Measurements from ENCODE around the gene MBD3L1.

Gene MBD3L1

GRCh38 chr19:8880868-8881488 is 48.8 kb downstream of the MBD3L1 start:
- no peak for DNase-seq (ENCODE audit: low read depth)

- DNase-seq (ENCODE audit: low read depth) = no peak
These were observed 49.3 kb downstream of the MBD3L1 start for GRCh38 chr19:8881512-8881911.

- DNase-seq (ENCODE audit: low read depth) = no peak
These were observed 52.2 kb downstream of the MBD3L1 start for GRCh38 chr19:8884416-8884815.

- no peak for DNase-seq (ENCODE audit: low read depth)
These were observed 55.2 kb downstream of the MBD3L1 start for GRCh38 chr19:8887364-8887763.

GRCh38 chr19:8890260-8890659 is 58.1 kb downstream of the MBD3L1 start:
- no peak for DNase-seq (ENCODE audit: low read depth)

All from T follicular helper cell (primary cell).